WI38 (cell line): Measurements from ENCODE around the gene CTSF.
"Not testable (repeated sequence)": the region's sequence is repeated elsewhere in the genome, so short reads cannot be mapped to it uniquely, and the experiment has no call there.

Experiments used
- H3K4me3 ChIP-seq: 2 replicates; pipeline ENCODE4 v1.5.1; 2011; ENCODE audit warnings: low read depth, mild to moderate bottlenecking, control low read depth, low read length
- TF ChIP-seq, protein P1 (sequence below): IDR thresholded peaks from 2 replicates; pipeline ENCODE4 v1.5.1; 2012; ENCODE audit warnings: low read depth, mild to moderate bottlenecking, control low read depth, low read length

The CTSF gene

DNA sequence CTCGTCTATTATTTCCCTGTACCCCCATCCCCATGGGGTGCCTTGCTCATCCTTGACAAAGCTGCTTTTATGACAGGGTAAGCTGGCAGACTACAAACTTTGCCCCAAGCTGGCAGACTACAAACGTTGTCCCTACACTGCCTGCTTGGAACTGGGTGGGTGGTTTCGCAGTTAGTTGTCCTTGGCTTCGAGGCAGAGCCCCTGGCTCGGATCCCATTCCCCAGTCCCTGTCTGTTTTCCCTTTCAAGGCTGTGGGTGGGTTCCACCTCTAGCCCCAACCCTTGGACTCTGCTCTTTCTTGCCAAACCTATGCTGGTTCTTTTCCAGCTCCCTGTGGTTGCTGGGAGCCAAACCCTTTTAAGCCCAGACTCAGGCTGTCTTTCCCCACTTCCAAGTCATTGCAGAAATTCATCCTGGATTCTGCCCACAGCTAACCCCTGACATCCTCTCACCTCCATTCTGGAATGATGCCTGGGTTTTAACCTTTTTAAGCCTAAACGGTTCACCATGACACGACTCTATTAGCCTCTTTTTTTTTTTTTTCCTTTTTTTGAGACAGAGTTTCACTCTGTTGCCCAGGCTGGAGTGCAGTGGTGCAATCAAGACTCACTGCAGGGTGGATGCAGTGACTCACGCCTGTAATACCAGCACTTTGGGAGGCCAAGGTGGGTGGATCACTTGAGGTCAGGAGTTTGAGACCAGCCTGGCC lies 38.9 kb upstream of the CTSF start:
- H3K4me3 ChIP-seq, result no peak overlapping the region
- TF ChIP-seq, protein P1, sequence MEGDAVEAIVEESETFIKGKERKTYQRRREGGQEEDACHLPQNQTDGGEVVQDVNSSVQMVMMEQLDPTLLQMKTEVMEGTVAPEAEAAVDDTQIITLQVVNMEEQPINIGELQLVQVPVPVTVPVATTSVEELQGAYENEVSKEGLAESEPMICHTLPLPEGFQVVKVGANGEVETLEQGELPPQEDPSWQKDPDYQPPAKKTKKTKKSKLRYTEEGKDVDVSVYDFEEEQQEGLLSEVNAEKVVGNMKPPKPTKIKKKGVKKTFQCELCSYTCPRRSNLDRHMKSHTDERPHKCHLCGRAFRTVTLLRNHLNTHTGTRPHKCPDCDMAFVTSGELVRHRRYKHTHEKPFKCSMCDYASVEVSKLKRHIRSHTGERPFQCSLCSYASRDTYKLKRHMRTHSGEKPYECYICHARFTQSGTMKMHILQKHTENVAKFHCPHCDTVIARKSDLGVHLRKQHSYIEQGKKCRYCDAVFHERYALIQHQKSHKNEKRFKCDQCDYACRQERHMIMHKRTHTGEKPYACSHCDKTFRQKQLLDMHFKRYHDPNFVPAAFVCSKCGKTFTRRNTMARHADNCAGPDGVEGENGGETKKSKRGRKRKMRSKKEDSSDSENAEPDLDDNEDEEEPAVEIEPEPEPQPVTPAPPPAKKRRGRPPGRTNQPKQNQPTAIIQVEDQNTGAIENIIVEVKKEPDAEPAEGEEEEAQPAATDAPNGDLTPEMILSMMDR, result no peak

DNA sequence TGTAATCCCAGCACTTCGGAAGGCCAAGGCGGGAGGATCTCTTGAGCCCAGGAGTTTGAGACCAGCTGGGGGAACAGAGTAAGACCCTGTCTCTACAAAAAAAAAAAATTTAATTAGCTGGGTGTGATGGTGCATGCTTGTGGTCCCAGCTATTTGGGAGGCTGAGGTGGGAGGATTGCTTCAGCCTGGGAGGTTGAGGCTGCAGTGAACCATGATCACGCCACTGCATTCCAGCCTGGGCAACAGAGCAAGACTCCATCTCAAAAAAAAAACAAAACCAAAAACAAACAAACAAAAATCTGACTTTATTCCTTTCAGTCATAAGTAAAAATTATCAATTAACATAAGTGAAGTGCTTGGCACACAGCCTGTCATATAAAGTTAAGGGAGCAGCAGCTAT lies 38.2 kb upstream of the CTSF start:
- not testable (repeated sequence) for H3K4me3 ChIP-seq

DNA sequence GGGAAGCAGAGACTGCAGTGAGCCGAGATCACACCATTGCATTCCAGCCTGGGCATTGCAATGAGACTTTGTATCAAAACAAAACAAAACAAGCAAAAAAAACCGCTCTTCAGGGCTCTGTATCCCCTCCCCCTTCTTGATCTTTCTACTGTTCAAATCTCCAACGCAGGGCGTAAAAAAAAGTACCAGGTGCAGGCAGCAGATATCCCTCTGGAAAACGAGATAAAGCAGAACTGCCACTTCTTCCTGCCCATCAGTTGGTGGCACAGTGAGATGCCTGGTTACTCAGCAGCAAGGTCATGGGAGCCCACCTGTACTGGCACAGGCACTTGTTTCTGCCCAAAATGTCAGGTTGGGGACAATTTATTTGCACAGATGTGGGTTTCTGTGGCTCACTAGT lies 35.7 kb upstream of the CTSF start:
- TF ChIP-seq, protein P1, result no peak

DNA sequence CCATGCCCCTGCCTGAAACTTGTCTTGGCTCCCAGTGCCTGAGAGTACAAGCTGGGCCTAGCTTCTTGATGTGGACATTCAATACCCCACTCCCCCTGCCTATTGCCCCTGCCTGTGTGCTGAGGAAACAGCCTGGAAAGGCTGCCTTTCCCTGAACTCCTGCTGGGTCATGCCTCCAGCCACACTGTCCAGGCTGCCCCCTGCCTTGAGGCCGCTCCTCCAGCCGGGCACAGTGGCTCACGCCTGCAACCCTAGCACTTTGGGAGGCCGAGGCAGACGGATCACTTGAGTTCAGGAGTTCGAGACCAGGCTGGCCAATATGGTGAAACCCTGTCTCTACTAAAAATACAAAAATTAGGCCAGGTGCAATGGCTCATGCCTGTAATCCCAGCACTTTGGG lies 34.7 kb upstream of the CTSF start:
- TF ChIP-seq, protein P1, result no peak

More for the DNA sequence above, 35.7 kb upstream of the CTSF start:
- H3K4me3 ChIP-seq, result no peak overlapping the region

DNA sequence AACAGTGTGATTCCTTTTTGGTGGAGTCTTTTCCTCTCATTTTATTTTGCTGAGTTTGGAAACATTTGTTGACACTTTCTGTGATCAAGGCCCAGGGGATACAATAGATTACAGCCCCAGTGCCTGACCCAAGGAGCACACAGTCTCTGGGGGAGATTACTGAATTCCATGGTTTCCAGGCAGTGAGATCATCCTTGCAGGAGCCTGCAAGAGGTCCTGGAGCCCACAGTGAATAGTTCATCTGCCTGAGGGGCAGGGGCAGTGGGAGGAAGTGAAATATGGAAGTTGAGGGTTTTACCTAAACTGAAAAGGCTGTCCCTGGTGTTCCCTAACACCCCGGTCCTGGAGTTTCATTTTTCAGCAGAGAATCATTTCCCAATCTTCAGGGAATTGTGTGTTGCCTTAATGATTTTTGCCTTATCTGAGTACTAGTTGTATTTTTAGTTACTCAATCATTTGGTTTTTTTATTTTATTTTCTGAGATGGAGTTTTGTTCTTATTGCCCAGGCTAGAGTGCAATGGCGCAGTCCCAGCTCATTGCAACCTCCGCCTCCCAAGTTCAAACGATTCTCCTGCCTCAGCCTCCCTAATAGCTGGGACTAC lies 32.3 kb upstream of the CTSF start:
- TF ChIP-seq, protein P1, result no peak
- H3K4me3 ChIP-seq, result no peak overlapping the region

More for the DNA sequence above, 34.7 kb upstream of the CTSF start:
- no peak overlapping the region for H3K4me3 ChIP-seq

DNA sequence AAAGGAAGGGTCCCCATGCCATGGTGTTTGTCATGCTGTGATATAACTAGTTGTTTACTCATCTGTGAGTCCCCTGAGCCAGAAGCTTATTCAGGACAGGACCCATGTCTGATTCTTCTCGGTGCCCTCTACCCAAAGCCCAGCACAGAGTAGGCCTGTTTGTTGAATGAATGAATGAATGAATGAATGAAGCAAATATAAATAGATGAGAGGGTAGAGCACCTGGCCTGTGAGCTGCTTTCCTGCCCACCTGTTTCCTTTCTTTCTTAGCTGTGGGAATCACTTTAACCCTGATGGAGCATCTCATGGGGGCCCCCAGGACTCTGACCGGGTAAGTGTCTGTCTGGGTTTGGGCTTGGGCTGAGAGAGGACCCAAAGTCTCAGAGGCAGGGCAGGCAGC lies 31.8 kb upstream of the CTSF start:
- TF ChIP-seq, protein P1, result no peak
- H3K4me3 ChIP-seq, result no peak overlapping the region

DNA sequence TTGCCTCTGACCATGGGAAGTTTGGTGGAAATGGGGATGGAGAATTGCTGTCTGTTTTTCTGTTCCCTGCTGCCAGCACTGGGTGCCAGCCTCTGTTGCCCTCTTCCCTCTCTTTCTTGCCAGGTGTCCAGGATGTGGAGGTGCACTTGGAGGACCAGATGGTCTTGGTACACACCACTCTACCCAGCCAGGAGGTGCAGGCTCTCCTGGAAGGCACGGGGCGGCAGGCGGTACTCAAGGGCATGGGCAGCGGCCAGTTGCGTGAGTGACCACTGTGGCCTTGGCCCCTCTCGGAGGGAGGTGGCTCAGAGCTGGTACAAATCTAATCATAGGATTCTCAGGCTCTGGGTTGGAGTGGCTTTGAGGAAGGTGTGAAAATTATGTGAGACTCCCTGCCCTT lies 30.6 kb upstream of the CTSF start:
- no peak overlapping the region for H3K4me3 ChIP-seq
- TF ChIP-seq, protein P1, result no peak
